Pancreas (tissue), 10 donors: ENCODE results near the gene RHCG. TPM values are rescaled to one million over a fixed set of nuclear protein-coding genes. Genes with fewer than 3 reads are reported as not detected.

ENCODE experiments used
- ATAC-seq, 4 donors: fragments of 200-7000 bp; cut with Tn5 transposase; one replicate each; pipeline versions ENCODE4 v1.8.0 to v1.9.1; 2020; ENCODE audit warnings: mild to moderate bottlenecking in 4 of 4, moderate library complexity in 4 of 4
- DNase-seq, 6 donors: peaks; one replicate each; pipeline ENCODE4 v3.0.0-alpha.2; 2020
- FAIRE-seq: peaks from 2 replicates; lab custom pipeline; 2012; peaks lifted over from hg19 to GRCh38; lab: Jason Lieb, UNC
- H3K27ac ChIP-seq, 4 donors: fragments of 200-600 bp; sonication (generic); 1 replicate in 3 of 4; 2 replicates in 1 of 4; pipeline versions ENCODE4 v1.5.0 to v1.8.0; 2020
- H3K27me3 ChIP-seq, 4 donors: fragments of 200-600 bp; one replicate each; pipeline ENCODE4 v1.8.0; 2021
- H3K36me3 ChIP-seq, 3 donors: fragments of 200-600 bp; sonication (generic) in 1 of 3; one replicate each; pipeline versions ENCODE4 v1.5.0 to v1.8.0; 2020 to 2021
- H3K4me1 ChIP-seq, 3 donors: fragments of 200-600 bp; one replicate each; pipeline ENCODE4 v1.8.0; 2021
- H3K4me3 ChIP-seq, 4 donors: fragments of 200-600 bp; sonication (generic) in 2 of 4; one replicate each; pipeline versions ENCODE4 v1.5.0 to v1.8.0; 2020 to 2021
- H3K9me3 ChIP-seq, 4 donors: fragments of 200-600 bp; one replicate each; pipeline ENCODE4 v1.8.0; 2021
- CTCF ChIP-seq, 4 donors: fragments of 200-600 bp; sonication (generic) in 3 of 4; IDR thresholded peaks; one replicate each; pipeline versions ENCODE4 v1.5.0 to v1.8.0; 2021; ENCODE audit warnings: antibody characterized with exemption in 4 of 4
- WGBS, 2 donors: extraction: QIAGEN DNeasy Blood & Tissue Kit; methylation state at CpG; one replicate each; pipeline ENCODE4 v1.1.7; 2013; 5-methylcytosine and 5-hydroxymethylcytosine counted together
- intact Hi-C, 3 donors: fragments of 100-400 bp; cut with DNase I; formaldehyde crosslinking; loops; one replicate each; pipeline versions ENCODE4 v1.11.1 to v1.14.2; 2022
- polyA plus RNA-seq, 2 donors: library from polyadenylated mRNA; stranded (reverse); fragments of 200-250 nt; gene quantifications; one replicate each; pipeline ENCODE4 v1.2.3, GENCODE V29; 2013
- total RNA-seq, 6 donors: library from RNA; stranded (reverse); fragmentation: NEBNext Ultra II Directional in 4 of 6; extraction: Animal tissue kit (Norgen Biotek cat#: 25700) in 4 of 6; gene quantifications; one replicate each; pipeline versions ENCODE4 v1.2.1 to v1.2.4, GENCODE V29; 2021 to 2023
- donor health status: healthy with polysubstance abuse.
- donor health status: DM: no; HTN: no; CAD: no; lungs with moderate emphysema.
- donor health status: DM: no; HTN: no; CAD: no.
- donor health status: control.
- donor health status: control.
- donor health status: Bipolar disorder and iron deficiency.
- donor health status: DM: yes; HTN: yes; CAD: no.
- donor health status: DM: no; HTN: no; CAD: no.
- donor health status: DM: no; HTN: no; CAD: no.
- donor health status: DM: yes; HTN: yes; CAD: no.

RHCG gene
- total and polyA plus RNA-seq, 8 donors = 0.12 to 0.92 (median 0.73) TPM

GRCh38 chr15:89500397-89501270 lies 4.3 kb upstream of the RHCG start:
- no peak overlapping the region for H3K27ac ChIP-seq
- no peaks in the 10 kb centered on the region for H3K4me1 ChIP-seq
- intact Hi-C loops = no loop called here
- 75 to 82% methylated on average over 10 of the region's 10 CpGs for WGBS, 2 donors
- ATAC-seq (no peak), FAIRE-seq (no peak), DNase-seq (peak in 1 of 6 donors; percentile 15)
- TF ChIP-seq CTCF (IDR thresholded peaks at IDR 0.05) = no peak
- no peaks in the 10 kb centered on the region for H3K9me3 ChIP-seq
- H3K36me3 ChIP-seq = no peaks in the 10 kb centered on the region
- no peak overlapping the region for H3K4me3 ChIP-seq
- H3K27me3 ChIP-seq = peaks cover 0 to 3% (median 0%) of the 10 kb centered on the region in 4 donors

DNA sequence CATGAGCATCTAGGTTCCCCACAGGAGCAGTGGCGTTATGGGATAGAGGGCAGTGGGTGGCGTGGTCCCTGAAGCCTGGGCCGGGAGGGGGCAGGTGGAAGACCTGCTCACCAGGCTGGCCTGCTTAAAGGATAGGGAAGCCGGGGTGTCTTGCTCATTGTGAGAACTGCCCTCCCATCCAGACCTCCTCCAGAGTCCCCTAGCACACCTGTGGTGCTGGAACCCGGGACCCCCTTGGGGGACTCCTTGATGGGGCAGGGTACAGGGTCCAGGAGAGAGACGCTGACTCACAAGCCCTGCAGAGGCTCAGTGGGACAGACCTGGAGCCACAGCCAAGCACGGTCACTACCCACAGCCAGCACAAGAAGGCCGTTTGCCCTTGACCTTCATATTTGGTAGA lies 2.8 kb upstream of the RHCG start:
- H3K4me3 ChIP-seq = no peak overlapping the region
- WGBS, 2 donors = 78 to 82% methylated on average over 8 of the region's 8 CpGs
- H3K27me3 ChIP-seq = peaks cover 0 to 3% (median 0%) of the 10 kb centered on the region in 4 donors
- no peak for TF ChIP-seq CTCF (IDR thresholded peaks at IDR 0.05)
- FAIRE-seq (no peak), DNase-seq (peak in 1 of 6 donors; percentile 40), ATAC-seq (no peak)
- no peaks in the 10 kb centered on the region for H3K9me3 ChIP-seq
- H3K27ac ChIP-seq = no peak overlapping the region
- no peaks in the 10 kb centered on the region for H3K4me1 ChIP-seq
- no peaks in the 10 kb centered on the region for H3K36me3 ChIP-seq
- intact Hi-C loops = no loop called here

- H3K27ac ChIP-seq = no peak overlapping the region
- no peaks in the 10 kb centered on the region for H3K9me3 ChIP-seq
- TF ChIP-seq CTCF (IDR thresholded peaks at IDR 0.05) = no peak
- DNase-seq (no peak), ATAC-seq (no peak), FAIRE-seq (no peak)
- no peak overlapping the region for H3K4me3 ChIP-seq
- peaks cover 0 to 3% (median 0%) of the 10 kb centered on the region in 4 donors for H3K27me3 ChIP-seq
- intact Hi-C loops = no loop called here
- no peaks in the 10 kb centered on the region for H3K36me3 ChIP-seq
- whole genome bisulfite sequencing, 2 donors = 79 to 93% methylated on average over 2 of the region's 2 CpGs
- H3K4me1 ChIP-seq = no peaks in the 10 kb centered on the region
Observed at GRCh38 chr15:89498574-89498906, 2.2 kb upstream of the RHCG start.

- Histone ChIP-seq H3K4me3 (no peak overlapping the region), H3K36me3 (no peaks in the 10 kb centered on the region), H3K27ac (no peak overlapping the region), H3K27me3 (peaks cover 0 to 3% (median 0%) of the 10 kb centered on the region in 4 donors), H3K9me3 (no peaks in the 10 kb centered on the region), H3K4me1 (no peaks in the 10 kb centered on the region)
- TF ChIP-seq CTCF (IDR thresholded peaks at IDR 0.05) = no peak
- WGBS, 2 donors = 65 to 68% methylated on average over 1 of the region's 1 CpG
- intact Hi-C loops = no loop called here
- FAIRE-seq = no peak
- ATAC-seq = no peak
- DNase-seq = no peak
Observed at GRCh38 chr15:89497231-89497630, 848 bp upstream of the RHCG start.

DNA sequence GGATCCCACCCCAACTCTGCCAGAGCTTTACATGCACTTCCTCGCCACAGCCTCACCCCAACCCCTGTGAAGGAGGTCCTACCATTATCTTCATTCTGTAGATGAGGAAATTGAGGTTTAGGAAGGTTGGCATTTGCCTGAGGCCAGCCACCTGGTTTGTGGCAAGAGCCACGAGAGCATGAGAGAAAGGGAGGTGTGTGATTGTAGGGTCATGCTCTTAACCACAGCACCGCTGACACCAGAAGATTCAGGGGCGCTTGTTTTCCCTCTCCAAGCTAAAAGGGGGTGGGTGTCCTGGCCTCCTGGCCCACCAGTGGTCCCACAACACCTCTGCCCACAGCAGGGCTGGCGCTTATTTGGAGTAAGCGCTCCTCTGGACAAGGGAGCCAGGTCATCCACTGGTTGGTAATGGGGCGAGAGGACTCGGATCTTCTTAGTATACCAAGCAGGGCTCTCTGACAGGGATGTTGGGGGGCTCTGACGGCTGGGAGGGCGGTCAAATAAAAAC lies 691 bp downstream of the RHCG start:
- Histone ChIP-seq H3K9me3 (no peaks in the 10 kb centered on the region), H3K27me3 (peaks cover 0 to 3% (median 0%) of the 10 kb centered on the region in 4 donors), H3K4me3 (peak overlapping the region in 1 of 4 donors; percentile 48), H3K27ac (no peak overlapping the region), H3K4me1 (no peaks in the 10 kb centered on the region), H3K36me3 (no peaks in the 10 kb centered on the region)
- no peak for TF ChIP-seq CTCF (IDR thresholded peaks at IDR 0.05)
- ATAC-seq (peak in 1 of 4 donors; percentile 4), FAIRE-seq (no peak), DNase-seq (peak in 1 of 6 donors; percentile 35)
- 63 to 68% methylated on average over 10 of the region's 10 CpGs for WGBS, 2 donors
- intact Hi-C loops = no loop called here
